ENCODE measurements around the gene POLR2J2.
"Not testable (repeated sequence)": the region's sequence is repeated elsewhere in the genome, so short reads cannot be mapped to it uniquely, and the experiment has no call there.

The POLR2J2 gene

DNA sequence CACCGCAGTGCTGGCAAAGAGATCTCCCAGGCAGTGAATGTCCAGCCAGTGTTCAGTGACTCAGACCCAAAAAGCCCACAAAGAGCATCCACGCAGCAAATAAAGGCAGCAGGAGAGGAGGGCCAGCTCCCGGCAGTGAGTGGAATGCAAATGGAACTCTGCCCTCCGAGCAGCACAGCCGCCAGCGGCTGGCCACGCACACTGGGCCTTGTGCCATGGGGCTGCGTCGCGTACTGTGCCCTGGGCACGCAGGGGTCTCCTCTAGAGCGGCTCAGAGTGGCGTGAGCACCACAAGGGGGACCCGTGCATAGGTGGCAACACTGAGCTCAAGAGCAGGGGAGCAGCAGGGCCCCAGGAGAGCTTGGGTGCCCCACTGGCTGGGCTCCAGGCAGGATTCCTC lies 3.9 kb downstream of the POLR2J2 start:
- not testable (repeated sequence) for DNase-seq

GRCh38 chr7:102666850-102667249 lies 4.6 kb downstream of the POLR2J2 start:
- not testable (repeated sequence) for DNase-seq

DNA sequence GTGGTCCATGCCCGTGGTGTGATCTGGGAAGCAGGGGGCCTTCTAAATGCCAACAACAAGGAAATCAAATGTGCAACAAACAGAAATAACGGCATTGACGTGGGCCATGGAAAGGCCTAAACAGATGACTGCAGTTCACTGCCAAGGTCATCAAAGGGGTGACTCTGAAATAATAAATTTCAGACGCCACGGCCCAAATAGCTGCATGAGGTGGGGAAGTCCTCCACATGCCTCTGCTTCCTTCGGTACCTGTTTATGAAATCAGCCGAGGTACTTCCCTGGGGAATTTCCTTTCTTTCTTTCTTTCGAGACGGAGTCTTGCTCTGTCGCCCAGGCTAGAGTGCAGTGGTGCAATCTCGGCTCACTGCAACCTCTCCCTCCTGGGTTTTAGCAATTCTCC lies 6.7 kb downstream of the POLR2J2 start:
- DNase-seq, result not testable (repeated sequence)

DNA sequence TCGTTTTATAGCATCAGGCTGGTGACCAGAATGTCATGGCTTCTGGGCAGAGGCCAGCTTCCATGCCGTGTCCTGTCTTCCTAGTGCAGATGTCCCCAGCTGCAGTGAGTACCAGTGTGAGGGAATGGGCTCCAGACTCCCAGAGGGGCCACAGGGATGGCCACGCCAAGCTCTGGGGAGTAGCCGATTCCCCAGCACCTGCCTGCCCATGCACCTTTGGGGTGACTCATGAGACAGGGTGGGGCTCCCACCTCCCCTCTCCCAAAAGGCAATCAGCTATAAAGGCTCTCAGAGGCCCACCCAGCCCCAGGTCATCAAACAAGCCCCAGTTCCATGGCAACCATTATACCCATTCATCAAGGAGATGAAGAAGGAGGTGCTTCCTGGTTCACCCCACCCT lies 21.5 kb downstream of the POLR2J2 start, which contains the start of gene SPDYE2B:
Gene SPDYE2B (plus strand): TSS at position 396 of the 400 bp plus-strand sequence. CDS start 2,030 bp downstream, outside the sequence.
- not testable (repeated sequence) for DNase-seq

DNA sequence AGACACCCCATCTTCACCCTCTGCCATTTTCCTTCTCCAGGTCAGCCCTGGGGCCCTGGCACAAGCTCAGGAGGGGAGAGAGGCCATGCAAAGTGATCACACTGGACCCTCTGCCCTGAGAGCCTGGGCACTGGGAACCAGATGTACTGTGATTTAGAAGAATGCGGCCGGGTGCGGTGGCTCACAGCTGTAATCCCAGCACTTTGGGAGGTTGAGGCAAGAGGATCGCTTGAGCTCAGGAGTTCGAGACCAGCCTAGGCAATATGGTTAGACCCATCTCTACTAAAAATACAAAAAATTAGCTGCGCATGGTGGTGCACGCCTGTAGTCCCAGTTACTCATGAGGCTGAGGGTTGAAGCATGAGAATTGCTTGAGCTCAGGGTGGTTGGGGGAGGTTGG lies 23.6 kb downstream of the POLR2J2 start:
- not testable (repeated sequence) for DNase-seq

GRCh38 chr7:102643404-102643803 lies 28.1 kb downstream of the POLR2J2 start:
- DNase-seq, result not testable (repeated sequence)

DNA sequence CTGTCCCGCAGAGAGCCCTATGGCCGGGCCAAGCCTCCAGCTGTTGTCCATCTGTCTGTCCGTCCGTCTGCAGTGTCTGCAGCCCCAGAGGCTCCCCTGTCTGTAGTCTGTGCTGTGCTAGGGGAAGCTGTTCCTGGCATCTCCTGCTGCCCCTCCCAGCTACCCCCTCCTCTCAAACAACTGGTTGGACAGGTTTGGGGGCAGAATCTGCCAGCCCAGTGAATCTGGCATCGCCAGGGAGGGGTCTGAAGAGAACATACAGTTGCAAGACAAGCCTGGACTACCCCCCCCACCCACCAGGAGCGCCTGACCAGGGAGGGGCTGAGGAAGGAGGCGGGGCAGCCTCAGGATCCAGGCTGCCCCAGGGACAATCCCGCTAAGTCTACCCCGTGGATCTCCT lies 28.8 kb downstream of the POLR2J2 start, which contains the start of gene UPK3BL1:
Gene UPK3BL1 (minus strand): TSS at position 101 of the 400 bp plus-strand sequence. CDS start 50 bp downstream, at position 51.
- DNase-seq, result not testable (repeated sequence)

- DNase-seq, result peak in 1 of 5 donors; percentile 15
These were observed 32.6 kb downstream of the POLR2J2 start for GRCh38 chr7:102638848-102639247.

DNA sequence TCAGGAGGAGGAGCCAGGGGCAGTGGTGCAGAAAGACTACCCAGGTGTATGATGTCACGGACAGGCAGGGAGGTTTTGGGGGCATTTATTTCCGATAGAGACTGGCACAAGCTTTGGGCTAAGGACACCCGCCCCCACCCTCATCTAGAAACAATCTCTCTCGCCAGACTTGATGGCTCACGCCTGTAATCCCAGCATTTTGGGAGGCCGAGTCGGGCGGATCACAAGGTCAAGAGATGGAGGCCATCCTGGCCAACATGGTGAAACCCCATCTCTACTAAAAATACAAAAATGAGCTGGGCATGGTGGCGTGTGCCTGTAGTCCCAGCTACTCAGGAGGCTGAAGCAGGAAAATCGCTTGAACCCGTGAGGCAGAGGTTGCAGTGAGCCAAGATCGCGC lies 34.5 kb downstream of the POLR2J2 start:
- DNase-seq, result not testable (repeated sequence)

GRCh38 chr7:102635354-102635753 lies 36.1 kb downstream of the POLR2J2 start:
- DNase-seq, result not testable (repeated sequence)

DNA sequence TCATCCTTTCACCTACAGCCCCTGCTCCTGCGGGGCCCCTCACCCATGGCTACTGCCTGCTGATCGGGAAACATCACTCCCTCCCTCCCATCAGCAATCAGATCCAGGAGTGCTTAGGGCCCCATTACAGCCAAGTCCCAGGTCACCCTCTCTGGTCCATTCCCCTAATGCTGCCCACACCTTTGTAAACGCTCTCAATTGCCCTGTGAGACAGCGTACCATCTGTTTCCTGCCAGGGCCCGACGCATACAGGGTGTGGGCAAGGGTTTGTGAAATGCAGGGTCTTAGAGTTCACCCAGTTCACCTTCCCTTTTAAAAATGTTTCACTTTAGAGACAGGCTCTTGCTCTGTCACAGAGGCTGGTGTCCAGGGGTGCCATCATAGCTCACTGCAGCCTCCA lies 37.2 kb downstream of the POLR2J2 start:
- DNase-seq, result not testable (repeated sequence)

GRCh38 chr7:102630622-102631021 lies 40.8 kb downstream of the POLR2J2 start:
- DNase-seq, result not testable (repeated sequence)

DNA sequence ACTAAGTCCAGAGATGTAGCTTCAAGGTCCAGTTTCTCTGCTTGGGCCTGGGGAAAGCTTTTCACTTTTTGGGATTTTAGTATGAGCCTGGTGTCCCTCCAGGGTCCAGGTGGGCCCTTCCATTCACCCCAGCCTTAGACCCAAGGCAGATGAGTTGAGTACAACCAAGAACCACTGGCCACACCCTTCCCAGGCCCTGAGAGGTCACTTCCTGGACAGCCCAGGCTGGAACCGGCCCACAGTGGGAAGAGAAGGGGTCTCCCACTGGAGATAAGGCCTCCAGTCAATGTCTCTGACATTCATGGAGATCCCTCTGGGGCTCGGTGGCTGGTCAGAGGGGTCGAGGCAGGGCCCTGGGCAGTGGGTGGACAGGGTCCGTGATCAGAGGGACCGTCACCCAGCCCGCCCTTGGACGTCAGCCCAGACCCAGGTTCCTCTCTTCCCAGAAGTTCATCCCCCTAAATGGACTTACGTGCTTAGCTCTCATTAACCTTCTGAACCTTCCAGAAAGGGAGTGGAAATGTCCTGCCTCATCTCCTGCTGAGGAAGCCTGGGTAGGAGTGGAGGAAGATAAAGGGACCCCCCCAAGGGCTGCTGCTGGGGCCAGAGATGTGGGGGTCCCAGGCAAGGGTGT lies 44.1 kb downstream of the POLR2J2 start:
- DNase-seq, result not testable (repeated sequence)

- DNase-seq, result not testable (repeated sequence)
These were observed 53.3 kb downstream of the POLR2J2 start for GRCh38 chr7:102618122-102618521.

- peak; percentile 1 to 48 (median 18) for DNase-seq
These were observed 54.8 kb downstream of the POLR2J2 start, which contains the start of gene RASA4 for GRCh38 chr7:102616507-102617125. TSS of gene RASA4 (minus strand) at chr7:102616756. CDS start at chr7:102616689, 67 bp downstream.
